ENCODE results near the gene USP33. TPM values are rescaled to one million over a fixed set of nuclear protein-coding genes. Genes with fewer than 3 reads are reported as not detected.
A peak's percentile ranks its signal among the peaks of the same experiment; 100 is the strongest.
"Not testable (repeated sequence)": the region's sequence is repeated elsewhere in the genome, so short reads cannot be mapped to it uniquely, and the experiment has no call there.

Gene USP33
- total RNA-seq, 1 donor from 2014 or later, result 36.6 TPM

- DNase-seq (ENCODE audit: low read depth) (no peak), FAIRE-seq (no peak)
- peaks cover 1% of the 10 kb centered on the region for H3K36me3 ChIP-seq (ENCODE audit: control insufficient read depth, insufficient read depth, low read length)
- TF ChIP-seq CTCF (IDR thresholded peaks at IDR 0.05; ENCODE audit: insufficient read depth, low read length, severe bottlenecking), result no peak
- H3K27me3 ChIP-seq (ENCODE audit: control insufficient read depth, insufficient read depth, low read length), result no peaks in the 10 kb centered on the region
- H3K4me3 ChIP-seq (ENCODE audit: low read depth, low read length), result no peak overlapping the region
Measured at GRCh38 chr1:77794550-77794949, 34.9 kb upstream of the USP33 start.

- H3K27me3 ChIP-seq (ENCODE audit: control insufficient read depth, insufficient read depth, low read length); DNase-seq (ENCODE audit: low read depth); H3K36me3 ChIP-seq (ENCODE audit: control insufficient read depth, insufficient read depth, low read length); H3K4me3 ChIP-seq (ENCODE audit: low read depth, low read length); FAIRE-seq: not testable (repeated sequence)
Measured at GRCh38 chr1:77786093-77786741, 26.6 kb upstream of the USP33 start.

GRCh38 chr1:77783141-77783540 lies 23.5 kb upstream of the USP33 start:
- peaks cover 3% of the 10 kb centered on the region for H3K36me3 ChIP-seq (ENCODE audit: control insufficient read depth, insufficient read depth, low read length)
- FAIRE-seq, result no peak
- no peak for TF ChIP-seq CTCF (IDR thresholded peaks at IDR 0.05; ENCODE audit: insufficient read depth, low read length, severe bottlenecking)

GRCh38 chr1:77781683-77782082 lies 22.0 kb upstream of the USP33 start:
- no peaks in the 10 kb centered on the region for H3K27me3 ChIP-seq (ENCODE audit: control insufficient read depth, insufficient read depth, low read length)
- FAIRE-seq (no peak), DNase-seq (ENCODE audit: low read depth) (no peak)
- H3K4me3 ChIP-seq (ENCODE audit: low read depth, low read length), result no peak overlapping the region
- TF ChIP-seq CTCF (IDR thresholded peaks at IDR 0.05; ENCODE audit: insufficient read depth, low read length, severe bottlenecking), result no peak
- peaks cover 3% of the 10 kb centered on the region for H3K36me3 ChIP-seq (ENCODE audit: control insufficient read depth, insufficient read depth, low read length)

More at GRCh38 chr1:77783141-77783540, 23.5 kb upstream of the USP33 start:
- Histone ChIP-seq H3K27me3 (ENCODE audit: control insufficient read depth, insufficient read depth, low read length) (no peaks in the 10 kb centered on the region), H3K4me3 (ENCODE audit: low read depth, low read length) (no peak overlapping the region)
- peak; percentile 40 for DNase-seq (ENCODE audit: low read depth)

- DNase-seq (ENCODE audit: low read depth) (peak; percentile 94), FAIRE-seq (peak; percentile 32)
- Histone ChIP-seq H3K36me3 (ENCODE audit: control insufficient read depth, insufficient read depth, low read length) (peaks cover 3% of the 10 kb centered on the region), H3K27me3 (ENCODE audit: control insufficient read depth, insufficient read depth, low read length) (no peaks in the 10 kb centered on the region), H3K4me3 (ENCODE audit: low read depth, low read length) (peak within 1 kb of the TSS; percentile 89)
- no peak for TF ChIP-seq CTCF (IDR thresholded peaks at IDR 0.05; ENCODE audit: insufficient read depth, low read length, severe bottlenecking)
Measured at GRCh38 chr1:77779529-77780281, 20.1 kb upstream of the USP33 start, which contains the start of gene MIGA1. Gene MIGA1, plus strand, starts transcription at chr1:77779649. Its CDS starts 3,604 bp downstream, at chr1:77783253.

GRCh38 chr1:77776007-77776700 lies 16.5 kb upstream of the USP33 start:
- Histone ChIP-seq H3K36me3 (ENCODE audit: control insufficient read depth, insufficient read depth, low read length) (no peaks in the 10 kb centered on the region), H3K4me3 (ENCODE audit: low read depth, low read length) (no peak overlapping the region), H3K27me3 (ENCODE audit: control insufficient read depth, insufficient read depth, low read length) (no peaks in the 10 kb centered on the region)
- DNase-seq (ENCODE audit: low read depth) (no peak), FAIRE-seq (no peak)
- no peak for TF ChIP-seq CTCF (IDR thresholded peaks at IDR 0.05; ENCODE audit: insufficient read depth, low read length, severe bottlenecking)
